Hematopoietic multipotent progenitor cell treated with erythropoietin and hydrocortisone succinate and interleukin-3 and kit ligand, for 17 days (in vitro differentiated cells): ENCODE data around the gene FANCI.

Experiments used
- DNase-seq: peaks from one replicate; pipeline ENCODE4 v3.0.0-alpha.2; 2015; ENCODE audit warnings: low spot score

Gene FANCI

DNA sequence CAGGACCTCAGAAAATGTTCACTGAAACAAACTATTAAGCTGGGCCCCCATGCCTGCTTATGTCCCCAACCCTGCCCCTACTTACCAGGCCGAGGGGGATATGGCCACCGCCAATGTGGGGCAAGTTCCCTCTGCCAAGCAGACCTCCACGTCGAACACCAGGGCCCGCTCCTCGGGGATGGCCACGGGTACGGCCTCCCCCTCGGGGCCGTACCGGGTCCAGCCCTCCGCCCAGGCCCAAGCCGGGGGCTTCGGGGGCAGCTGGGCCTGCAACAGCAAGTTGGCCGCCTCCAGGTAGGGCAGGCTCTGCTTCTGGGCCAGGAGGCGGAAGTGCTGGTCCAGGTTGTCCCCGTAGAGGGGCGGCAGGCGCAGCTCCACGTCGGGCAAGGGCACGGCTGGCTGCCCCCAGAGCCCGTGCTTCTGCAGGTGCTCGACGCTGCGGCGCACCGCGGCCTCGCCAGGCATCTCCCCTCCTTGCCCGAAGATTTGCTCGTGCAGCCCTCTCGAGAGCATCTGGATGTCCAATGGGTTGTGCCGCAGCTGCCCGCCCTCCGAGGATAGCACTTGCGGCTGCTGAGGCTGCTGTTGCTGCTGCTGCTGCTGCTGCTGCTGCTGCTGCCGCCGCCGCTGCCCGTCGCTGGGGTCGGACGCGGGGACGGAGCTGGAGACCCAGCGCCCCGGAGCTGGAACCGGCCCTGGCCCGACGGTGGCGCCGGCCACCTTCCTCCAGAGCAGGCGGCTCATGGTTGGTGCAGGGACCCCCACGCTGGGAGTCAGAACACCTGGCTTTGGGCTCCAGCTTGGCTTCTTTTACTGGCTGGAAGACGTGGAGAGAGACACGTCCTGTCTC lies 89.5 kb downstream of the FANCI start:
- no peak for DNase-seq

DNA sequence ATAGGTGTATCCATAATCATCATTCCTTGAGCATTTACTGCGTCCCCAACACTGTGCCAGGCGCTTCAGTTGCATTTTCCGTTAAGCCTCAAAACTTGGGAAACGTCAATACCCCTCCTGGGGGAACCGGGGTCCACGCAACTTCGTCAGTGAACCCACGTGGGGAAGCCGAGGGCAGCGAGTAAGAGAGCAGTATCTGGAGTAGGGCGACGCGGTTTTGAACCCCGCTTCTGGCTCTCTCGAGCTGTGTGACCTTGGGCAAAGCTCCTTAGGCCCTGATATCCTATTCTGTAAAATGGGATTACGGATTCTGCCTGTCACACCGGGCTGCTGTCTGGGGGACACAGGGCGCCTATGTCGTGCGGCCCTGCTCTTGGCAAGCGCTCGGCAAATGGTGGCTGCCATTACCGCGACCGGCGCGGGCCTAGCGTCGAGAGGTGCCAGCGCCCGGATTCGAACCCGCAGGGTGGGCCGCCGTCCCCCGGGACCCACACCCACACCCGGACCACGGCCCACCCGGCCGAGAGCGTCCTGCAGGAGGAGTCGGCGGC lies 90.3 kb downstream of the FANCI start:
- DNase-seq = no peak

GRCh38 chr15:89334510-89335297 lies 90.9 kb downstream of the FANCI start, which contains the start of gene POLG:
Gene POLG (minus strand): TSS chr15:89334824. CDS start chr15:89333754, 1,070 bp downstream.
- DNase-seq = peak; percentile 97

GRCh38 chr15:89335298-89336041 lies 91.7 kb downstream of the FANCI start:
- DNase-seq = no peak

DNA sequence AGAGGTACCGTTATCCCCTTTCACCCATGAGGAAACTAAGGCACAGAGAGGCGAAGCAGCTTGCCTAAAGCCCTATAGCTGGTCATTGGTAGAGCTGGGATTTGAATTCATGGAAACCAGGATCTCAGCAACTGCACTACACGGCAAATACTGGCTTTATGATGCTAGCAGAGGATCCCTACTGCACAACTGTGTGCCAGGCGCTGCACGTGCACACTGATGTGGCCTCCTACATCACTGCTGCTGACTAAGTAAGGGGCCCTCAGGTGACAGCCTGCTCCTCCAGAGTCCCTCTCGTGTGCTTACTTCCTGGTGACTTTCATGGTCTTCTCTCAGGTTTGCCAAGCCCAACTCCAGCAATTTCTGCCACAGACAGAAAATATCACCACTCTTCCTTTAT lies 94.3 kb downstream of the FANCI start:
- DNase-seq = no peak

- no peak for DNase-seq
Observed at GRCh38 chr15:89340573-89340972, 96.8 kb downstream of the FANCI start.

DNA sequence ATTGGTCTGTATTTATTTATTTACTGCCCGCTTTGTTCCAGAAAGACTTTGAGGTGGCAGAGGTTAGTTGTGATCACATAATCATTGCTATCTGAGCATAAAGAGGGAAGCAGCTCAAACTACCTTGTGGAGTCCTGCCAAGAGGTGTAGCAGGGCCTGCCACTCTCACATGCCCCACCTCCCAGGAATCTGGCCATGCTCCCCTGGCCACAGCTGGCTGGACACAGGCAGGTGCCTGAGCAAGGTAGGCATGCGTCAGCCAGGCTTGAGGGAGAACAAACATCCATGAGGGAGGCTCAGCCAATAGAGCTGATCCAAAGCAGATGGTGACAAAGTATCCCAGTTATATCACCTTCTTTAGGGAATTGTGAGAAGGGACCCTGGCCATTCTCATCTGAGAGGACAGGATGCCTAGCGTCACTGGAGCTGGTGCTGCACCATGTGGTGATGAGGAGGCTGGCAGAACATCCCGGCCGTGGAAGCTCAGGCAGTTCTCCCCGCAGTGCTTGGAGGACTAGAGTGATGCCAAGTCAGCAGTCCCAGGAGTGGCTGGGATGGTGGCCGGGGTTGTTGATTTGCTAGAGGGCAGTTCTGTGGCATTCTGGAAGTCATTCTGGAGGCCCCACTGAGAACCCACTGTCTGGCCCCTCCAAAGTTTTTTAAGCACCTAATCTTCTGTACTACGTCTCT lies 97.7 kb downstream of the FANCI start:
- no peak for DNase-seq

DNA sequence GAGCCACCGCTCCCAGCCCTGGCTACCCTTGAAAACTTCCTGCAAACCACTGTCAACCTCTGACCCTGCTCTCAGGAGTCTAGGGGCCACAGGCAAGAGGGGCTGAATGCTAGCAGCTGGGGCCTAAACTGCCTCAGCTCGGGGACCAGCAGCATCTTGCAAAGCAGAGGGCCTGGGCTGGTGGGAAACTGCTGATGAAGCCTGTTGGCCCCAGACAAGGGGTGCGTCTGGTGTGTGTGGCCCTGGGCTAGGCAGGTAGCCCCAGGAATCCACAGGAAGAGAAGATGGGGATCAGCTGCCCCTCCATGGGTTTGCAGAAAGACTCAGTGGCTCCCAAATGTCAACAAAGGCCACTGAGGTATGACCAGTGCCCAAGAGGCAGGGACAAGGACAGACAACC lies 99.1 kb downstream of the FANCI start:
- no peak for DNase-seq

DNA sequence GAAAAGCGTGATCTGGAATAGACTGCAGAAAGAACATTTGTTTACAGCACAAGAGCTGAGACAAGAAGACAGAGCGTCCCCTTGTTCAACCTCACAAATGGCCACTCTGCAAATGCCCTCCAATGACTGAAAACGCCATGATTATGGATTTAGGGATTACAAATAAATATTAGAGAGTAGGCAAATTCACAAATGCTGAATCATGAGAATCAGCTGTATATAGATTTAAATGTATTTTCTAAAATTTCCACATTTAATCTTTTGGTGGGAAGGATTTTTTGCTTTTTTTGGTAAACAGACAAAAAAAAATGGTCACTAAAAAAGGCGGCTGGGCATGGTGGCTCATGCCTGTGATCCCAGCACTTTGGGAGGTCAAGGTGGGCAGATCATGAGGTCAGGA lies 101.5 kb downstream of the FANCI start:
- no peak for DNase-seq

DNA sequence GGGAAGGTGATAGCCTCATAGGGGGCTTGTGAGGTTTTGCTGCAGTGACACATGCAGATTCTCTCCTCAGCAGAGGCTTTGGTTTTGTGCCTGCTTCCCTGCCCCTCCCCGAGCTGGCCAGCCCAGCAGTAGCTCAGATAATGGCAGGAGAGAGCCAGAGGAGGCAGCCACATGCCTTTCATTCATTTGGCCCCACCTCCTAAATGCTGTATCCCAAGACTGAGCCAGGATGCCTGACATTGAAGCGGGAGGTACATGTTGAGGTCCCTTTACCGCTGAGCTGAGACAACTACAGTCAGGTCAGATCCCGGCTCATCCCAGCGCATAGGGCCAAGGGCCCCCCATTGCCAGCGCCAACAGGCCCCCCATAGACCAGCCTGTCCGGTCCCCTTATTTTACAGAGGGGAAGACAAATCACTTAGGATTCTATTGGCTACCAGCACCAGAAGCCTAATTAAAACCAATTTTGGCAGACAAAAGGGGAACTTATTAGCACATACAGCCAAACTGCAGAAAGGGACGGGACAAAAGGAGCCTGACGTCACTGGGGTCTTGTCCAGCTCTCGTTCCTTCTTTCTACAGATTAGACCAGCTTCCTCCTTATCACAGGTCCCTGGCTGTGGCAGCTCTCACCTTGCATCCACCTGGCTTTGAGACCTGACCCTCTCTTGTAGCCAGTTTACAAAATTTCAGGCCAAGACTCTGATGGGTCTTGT lies 102.9 kb downstream of the FANCI start:
- DNase-seq = no peak

GRCh38 chr15:89349206-89349558 lies 105.4 kb downstream of the FANCI start:
- no peak for DNase-seq

- DNase-seq = no peak
Observed at GRCh38 chr15:89352476-89352875, 108.7 kb downstream of the FANCI start.

DNA sequence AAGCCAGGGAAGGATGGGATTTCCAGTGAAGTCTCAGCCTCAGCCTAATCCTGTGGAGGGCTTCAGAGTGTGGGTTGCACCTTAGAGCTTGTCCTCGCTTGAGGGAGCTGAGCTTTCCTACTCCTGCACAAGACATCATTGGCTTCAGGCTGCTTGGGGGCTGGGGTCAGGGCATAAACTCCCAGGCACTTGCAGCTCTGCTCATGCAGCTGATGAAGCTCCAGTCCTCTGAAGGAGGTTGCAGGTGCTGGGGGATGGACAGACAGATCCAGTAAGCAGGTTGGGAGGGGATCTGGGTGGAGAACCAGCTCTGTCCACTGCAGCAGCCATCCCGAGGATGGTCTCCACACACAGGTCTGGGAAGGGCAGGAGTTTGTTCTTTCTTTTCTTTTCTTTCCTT lies 110.2 kb downstream of the FANCI start:
- DNase-seq = no peak

DNA sequence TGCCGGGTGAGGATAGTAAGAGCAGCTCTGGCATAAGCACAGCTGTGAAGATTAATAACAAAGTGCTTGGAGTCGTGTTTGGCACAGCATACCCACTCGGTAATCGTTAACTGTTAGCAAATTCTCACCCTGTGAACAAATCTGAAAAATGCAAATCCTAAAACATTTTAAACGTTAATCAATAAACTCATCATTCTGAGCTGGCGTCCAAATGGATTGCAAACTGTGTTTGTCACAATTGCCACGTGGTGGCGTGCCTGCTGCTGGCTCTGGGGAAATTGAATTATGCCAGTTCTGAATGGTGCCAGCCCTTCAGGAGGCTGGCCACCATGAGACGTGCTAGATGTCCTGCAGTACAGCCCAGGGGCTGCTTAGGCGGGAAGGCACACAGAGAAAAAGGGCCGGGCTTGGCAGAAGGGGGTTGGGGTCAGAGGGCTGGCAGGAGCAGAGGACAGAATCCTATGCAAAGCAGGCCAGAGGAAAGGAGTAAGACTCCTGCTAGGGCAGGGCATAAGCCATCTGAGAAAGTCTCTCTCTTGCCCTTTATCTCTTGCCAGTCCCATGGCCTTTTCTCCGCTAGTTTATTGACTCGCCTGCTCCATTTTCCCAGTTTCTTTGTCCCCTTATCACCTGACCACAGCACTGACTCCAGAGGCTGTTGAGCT lies 113.0 kb downstream of the FANCI start:
- DNase-seq = no peak

- DNase-seq = no peak
Observed at GRCh38 chr15:89358435-89358754, 114.6 kb downstream of the FANCI start.

DNA sequence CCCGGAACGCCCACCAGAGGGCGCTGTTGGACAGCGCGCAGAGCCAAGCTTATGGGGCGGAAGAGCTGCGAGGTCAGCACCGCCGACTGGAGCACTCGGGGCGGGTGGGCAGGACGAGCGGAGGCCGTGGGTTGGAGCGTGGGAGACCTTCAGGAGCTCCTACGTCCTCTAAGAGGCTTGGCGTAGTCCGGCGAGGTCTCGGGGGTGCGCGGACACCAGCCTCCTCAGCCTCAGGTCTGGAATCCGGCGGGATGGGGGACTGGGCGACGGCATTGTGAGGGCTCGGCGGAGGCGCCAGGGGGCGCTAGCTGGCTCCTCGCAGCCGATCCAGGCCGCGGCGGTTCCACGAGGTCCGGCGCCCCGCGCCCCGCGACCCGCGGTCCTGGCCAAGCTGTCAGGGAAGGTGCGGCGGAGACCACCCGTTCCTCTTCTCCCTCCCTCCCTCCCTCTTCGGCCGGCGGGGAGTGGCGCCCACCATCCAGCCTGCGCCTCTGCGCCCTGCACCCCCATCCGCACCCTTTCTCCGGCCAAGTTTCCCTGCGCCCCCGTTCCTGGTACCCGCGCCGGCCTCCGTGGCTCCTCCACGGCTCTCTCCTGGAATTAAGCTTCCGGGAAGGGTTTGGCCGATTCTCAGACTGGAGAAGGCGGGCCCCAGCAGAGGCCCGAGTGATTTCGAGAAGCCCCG lies 115.1 kb downstream of the FANCI start:
- peak; percentile 84 for DNase-seq

DNA sequence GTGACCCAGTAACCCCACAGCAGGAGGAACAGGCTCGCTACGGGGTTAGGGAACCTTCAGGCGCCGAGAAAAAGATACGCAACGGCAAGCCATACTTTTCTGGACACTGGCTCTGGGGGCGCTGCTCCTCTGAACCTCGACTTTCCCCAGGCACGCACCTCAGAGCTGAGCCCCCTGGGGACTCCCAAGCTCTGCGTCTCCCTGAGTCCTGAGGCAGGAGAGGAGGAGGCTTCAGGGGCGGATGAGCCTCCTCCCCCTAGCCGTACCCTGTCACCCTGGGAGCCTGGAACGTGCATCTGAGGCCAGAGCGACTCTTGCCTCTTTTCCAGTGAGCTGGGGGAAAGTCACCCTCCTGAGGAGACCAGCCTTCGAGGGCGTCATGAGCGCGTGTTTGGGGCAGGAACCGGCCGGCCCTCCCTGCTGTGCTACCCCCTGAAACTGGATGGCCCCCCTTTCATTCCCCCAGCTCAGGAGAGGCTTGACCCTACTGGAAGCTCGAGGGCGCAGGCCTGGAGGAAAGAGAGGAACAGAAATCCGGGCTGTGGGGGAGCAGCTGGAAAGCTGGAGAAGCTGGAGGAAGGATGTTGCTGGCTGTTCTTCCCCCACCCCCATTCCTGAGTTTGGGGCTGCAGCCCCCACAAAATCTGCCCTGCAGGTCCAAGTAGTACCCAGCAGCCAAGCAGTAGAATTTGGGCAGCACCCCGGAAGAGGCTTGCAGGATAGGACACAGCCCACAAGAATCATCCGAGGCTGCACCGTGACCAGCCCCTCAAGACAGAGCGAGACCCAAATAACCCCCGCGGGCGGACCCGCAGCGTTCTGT lies 115.9 kb downstream of the FANCI start:
- no peak for DNase-seq

- no peak for DNase-seq
Observed at GRCh38 chr15:89360294-89360971, 116.7 kb downstream of the FANCI start.
